ENCODE data around the gene PPP6R1.
A peak's percentile ranks its signal among the peaks of the same experiment; 100 is the strongest.

PPP6R1 gene

DNA sequence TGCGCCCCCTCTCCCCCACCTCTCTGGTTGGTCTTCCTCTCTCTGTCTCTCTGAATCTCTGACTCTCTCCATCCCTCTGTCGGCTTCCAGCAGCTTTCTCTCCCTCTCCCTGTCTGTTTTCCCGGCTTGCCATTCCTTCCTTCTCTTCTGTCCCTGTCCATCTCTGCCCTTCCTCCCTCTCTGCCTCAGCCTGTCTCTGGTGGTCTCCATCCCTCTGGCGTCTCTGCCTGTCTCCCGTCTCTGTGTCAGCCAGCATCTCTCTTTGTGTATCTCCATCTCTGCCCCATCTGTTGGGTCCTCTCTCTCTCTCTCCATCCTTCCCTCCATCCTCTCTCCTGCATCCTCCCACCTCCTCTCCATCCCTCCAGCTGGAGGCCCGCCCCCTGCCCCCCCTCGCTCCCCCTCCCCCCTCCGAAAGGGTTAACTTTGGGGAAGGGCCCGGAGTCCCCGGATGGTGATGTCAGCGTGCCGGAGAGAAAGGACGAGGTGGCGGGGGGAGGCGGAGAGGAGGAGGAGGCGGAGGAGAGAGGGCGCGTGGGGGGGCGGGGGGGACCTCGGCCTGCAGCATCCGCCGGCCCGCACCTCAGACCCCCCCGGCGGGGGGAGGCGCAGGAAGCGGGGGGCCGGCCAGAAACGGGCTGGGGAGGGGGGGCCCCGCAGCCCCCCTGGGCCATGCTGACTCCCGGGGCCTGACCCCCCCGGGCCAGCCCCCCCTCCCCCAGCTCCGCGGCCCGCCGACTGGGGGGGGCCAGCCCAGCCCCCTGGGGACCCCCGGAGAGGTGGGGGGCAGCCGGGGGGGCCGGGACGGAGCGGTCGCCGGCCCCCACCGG lies 24.9 kb upstream of the PPP6R1 start, which contains the start of gene BRSK1:
TSS of gene BRSK1 (plus strand) at position 450 of the 830 bp plus-strand sequence. CDS start 446 bp downstream, outside the sequence.
- peak; percentile 53 to 70 for DNase-seq

DNA sequence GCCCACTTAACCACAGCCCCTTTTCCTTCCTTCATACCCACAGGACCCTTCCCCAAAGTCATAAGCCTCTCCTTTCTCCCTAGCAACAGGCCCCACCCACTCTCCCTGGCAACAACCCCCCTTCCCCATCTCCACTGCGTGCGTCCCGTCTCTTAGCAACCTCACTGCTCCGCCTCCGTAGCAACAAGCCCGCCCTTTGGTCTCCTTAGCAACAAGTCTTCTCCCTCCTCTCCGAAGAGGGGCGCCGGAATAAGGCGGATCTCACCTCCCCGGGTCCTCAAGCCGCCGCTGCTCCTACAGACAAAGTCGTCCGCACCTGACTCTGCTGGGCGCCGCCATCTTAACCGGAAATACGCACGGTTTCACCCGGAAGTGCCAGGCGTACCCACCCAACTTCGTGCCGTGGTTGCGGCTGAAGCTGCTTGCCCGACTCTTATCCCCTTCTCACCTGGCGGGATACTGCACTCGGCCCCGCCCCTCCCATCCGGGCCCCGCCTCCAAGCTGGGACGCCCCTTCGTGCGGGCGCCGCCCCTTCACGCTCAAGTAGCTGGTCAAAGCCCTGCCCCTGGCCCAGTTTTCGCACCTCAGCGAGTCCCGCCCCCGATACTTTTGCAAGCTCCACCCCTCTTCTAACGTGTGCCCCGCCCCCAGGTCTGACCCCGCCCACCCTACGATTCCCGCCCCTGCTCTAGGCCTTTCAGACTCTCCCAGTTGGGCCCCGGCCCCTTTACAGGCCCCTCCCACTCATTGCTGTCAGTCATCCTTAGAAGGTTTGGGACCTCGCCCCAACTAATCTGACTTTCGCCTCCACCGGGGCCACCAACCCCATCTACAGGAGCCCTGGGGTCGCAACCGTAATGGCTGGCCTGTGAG lies 21.2 kb upstream of the PPP6R1 start, which contains the start of gene HSPBP1:
TSS of gene HSPBP1 (minus strand) at position 341 of the 874 bp plus-strand sequence. CDS start 502 bp downstream, outside the sequence.
- peak; percentile 98 for DNase-seq

DNA sequence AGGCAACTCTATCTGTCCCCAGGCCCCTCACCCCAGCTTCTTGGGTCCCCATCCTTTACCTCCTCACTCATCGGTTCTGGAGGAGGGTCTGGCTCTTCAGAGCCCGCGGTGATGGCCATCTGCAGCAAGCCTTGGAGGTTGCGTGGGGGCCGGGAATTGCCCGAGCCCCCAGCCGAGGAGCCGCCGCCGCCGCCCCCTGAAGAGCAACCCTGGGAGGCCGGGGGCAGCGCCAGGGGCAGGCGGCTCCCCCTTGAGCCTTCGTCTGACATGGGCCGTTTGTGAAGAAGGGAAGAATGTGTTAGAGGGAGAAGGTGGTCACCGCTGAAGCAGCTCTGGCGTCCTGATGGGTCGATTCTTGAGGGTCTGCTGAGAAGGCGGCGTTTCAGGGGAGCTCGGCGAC lies 20.5 kb upstream of the PPP6R1 start:
- DNase-seq: no peak

DNA sequence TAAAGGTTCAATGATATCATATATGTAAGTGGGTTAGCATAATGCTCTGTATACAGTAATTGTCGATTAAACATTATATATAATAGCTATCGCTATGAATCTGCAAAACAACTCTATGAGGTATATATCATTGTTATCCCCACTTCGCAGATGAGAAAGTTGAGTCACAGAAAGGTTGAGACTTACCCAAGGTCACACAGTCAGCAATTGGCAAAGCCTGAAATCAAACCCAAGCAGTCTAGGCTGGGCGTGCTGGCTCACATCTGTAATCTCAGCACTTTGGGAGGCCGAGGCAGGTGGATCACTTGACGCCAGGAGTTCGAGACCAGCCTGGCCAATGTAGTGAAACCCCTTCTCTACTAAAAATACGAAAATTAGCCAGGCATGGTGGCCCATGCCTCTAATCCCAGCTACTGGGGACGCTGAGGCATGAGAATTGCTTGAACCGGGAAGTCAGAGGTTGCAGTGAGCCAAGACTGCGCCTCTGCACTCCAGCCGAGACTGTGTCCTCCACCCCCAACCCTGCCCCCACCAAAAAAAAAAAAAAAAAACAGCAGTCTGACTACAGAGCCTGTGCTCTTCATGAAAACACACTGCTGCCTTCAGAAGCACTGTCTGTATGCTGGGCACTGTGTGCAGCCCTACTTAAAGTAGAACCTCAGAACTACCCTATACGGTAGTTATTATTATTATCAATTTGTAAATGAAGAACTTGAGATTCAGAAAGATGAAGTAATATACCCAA lies 19.7 kb upstream of the PPP6R1 start:
- no peak for DNase-seq

DNA sequence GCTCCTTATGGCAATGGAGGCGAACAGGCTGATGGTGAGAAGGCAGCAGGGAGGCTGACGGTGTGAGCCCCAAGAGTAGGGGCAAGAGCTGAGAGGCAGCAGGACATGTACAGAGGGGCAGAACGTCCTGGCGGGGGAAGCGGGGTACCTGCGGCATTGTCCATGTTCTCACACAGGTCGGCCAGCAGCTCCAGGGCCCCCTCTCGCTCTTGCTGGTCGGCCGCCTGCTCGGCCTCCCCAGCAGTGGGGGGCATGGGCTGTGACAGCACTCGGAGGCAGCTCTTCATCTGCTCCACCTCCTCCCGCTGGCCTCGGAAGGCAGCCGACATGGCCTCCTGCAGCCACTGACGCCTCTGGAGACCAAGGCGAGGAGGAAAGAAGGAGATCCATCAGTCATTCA lies 18.7 kb upstream of the PPP6R1 start:
- no peak for DNase-seq

DNA sequence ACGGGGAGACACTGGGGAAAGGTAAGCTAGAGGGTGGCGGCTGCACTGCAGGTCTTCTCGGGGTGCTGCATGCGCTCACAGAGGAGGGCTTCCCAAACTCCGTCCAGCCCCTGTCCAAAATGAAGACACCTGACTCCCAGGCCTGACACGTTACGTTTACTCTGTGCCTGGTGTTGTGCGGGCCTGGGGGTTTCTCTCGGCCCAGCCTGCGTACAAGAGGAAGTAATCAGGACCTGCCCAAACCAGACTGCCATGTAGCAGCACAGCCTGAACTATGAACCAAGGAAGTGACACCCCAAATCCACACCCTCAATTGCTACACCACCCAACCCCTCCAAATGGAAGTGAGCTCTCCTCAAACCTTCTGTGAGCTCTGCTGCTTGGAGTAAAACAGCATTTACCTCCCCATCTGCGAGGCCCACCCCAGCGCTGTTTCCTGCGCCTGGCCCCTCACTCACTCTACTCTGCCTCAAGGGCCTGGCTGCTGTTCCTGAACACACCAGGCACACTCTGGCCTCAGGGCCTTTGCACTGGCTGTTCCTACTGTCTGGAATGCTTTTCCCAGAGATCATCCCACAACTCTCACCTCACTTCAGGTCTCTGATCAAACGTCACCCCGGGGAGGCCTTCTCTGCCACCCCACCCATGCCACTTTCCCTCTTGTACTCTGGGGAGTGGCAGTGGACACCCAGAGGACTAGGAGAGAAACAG lies 18.1 kb upstream of the PPP6R1 start:
- DNase-seq: peak in 1 of 2 donors; percentile 39

DNA sequence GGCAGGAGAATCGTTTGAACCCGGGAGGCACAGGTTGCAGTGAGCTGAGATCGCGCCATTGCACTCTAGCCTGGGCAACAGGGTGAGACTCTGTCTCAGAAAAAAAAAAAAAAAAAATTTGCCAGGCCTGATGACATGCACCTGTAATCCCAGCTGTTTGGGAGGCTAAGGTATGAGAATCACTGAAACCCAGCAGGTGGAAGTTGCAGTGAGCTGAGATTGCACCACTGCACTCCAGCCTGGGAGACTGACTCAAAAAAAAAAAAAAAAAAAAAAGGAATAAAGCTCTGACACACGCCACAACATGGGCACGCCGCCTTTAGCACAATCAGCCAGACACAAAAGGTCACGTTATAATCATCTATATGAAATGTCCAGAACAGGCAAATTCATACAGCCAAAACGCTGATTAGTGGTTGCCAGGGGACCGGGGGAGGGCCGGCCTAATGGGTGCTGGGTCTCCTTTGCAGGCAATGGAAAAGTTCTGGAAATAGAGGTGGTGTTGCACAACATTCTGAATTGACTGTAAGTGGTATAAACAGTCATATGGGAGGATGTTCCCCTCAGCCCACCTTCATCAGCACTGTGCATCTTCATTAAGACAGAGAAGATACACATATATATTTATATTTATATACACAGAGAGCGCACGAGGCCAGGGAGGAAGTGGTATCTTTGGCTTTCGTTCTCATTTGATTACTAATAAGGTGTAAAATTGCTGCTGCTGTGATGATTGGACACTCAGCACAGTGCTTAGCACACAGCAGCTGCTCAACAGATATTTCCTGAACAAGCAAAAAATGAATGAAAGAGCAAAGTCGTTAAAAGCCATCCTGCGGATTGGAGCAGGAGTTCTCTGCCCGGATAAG lies 17.3 kb upstream of the PPP6R1 start:
- DNase-seq: peak in 1 of 2 donors; percentile 59

DNA sequence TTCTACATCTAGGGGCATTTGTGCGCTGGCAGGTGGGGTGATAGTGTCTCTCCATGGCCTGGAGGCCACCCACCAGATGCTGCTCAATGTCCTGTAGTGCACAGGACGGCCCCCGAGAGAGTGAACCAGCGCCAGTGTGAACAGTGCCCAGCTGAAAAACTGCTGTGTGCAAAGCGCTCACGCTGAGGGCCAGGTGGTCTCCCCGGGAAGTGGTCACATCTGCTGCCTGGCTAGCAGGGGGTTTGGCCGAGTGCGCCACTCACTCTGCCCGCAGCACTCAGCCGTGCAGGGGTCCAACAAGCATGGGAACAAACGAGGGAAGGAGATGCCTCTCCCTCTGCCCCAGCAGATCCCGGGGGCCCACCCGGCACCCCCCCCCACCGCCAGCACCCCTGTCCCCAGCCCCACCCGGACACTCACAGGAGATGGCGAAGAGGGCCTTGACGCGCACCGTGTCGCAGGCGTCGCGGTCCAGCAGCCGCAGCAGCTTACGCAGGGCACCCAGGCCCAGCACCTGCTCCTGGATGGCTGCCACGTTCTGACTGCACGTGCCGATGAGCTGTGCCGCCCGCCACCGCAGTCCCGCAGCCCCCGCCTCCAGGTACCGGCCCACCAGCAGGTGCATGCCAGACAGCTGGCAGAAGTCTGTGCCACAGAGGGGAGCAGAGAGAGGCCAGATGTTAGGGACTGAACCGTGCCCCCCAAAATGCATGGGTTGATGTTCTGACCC lies 15.3 kb upstream of the PPP6R1 start:
- no peak for DNase-seq

DNA sequence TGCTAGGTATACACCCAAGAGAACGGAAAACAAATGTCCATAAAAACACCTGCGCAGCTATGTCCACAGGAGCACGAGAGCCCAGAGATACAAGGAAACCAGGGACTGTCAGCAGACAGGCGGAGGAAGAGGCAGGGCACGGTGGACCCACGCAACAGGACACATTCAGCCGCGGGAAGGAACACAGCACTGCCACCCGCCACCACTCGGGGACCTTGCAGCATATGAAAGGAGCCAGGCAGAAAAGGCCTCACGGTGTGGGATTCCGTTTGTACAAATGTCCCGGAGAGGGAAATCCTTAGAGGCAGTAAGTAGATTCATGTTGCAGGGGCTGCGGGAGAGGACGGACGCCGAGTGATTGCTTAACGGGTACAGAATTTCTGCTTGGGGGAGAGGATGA lies 13.3 kb upstream of the PPP6R1 start:
- no peak for DNase-seq

DNA sequence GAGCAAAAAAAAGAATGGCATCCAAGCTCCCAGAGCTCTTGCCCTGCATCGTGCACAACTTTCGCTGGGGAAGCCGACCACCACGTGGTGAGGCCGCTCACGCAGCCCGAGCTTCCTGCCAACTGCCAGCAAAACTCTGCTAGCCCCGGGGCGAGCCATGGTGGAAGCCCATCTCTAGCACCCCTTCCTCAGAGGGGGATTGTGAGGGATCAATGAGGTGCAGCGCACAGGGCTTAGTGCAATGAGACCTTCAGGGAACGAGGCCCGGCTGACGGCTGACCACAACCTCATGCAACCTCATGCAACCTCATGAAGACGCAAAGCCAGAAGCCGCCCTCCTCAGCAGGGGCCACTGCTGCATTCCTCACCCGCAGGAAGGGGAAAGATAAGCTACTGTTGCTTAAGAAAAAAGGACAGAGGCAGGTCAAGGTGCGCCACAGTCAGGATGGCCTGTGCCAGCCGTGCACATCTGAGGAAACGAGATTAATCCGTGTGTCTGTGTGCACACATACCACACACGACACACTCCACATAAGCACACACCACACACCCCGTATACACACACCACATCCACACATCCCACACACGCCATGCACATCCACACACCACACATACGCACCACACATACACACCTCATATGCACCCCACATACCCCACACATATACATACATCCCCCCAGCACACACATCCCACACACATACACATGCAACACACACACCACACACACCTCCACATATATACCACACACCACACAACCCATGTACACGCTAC lies 11.5 kb upstream of the PPP6R1 start:
- no peak for DNase-seq

DNA sequence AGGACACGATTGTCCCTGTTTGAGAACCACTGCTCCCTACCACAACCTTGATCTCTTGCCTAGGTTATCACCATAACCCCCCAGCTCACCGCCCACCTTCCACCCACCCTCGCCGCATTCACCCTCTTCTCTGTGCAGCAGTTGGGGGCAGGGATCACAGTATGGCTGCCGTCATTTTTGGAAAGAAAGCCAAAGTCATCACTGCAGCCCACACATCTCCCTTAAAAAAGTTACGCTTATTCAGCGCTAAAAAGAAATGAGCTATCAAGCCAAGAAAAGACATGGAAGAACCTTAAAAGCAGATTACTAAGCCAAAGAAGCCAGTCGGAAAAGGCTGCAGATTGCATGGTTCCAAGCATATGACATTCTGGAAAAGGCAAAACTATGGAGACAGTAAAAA lies 10.5 kb upstream of the PPP6R1 start:
- no peak for DNase-seq

DNA sequence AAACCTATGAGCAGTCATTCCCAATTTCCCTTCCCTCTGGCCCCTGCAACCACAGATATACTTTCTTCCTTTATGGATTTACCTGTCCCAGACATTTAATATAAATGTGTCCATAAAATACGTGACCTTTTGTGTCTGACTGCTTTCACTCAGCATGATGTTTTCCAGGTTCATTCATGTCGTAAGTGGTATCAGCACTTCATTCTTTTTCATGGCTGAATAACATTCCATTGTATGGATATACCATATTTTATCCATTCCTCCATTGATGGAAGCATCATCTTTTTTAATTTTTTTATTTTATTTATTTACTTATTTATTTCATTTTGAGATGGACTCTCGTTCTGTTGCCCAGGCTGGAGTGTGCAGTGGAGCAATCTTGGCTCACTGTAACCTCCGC lies 8.0 kb upstream of the PPP6R1 start:
- DNase-seq: no peak

DNA sequence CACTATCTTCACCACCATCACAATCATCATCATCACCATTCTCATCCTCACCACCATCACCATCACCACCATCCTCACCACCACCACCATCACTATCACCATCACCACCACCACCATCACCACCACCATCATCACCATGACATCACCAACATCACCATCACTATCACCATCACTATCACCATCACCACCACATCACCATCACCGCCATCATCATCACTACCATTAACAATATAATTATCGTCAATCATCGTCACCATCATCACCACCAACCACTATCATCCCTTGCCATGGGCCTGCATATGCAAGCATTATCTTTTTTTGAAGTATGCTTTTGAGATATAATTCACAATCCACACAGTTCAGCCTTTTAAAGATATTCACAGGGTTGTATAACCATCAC lies 7.6 kb upstream of the PPP6R1 start:
- no peak for DNase-seq

DNA sequence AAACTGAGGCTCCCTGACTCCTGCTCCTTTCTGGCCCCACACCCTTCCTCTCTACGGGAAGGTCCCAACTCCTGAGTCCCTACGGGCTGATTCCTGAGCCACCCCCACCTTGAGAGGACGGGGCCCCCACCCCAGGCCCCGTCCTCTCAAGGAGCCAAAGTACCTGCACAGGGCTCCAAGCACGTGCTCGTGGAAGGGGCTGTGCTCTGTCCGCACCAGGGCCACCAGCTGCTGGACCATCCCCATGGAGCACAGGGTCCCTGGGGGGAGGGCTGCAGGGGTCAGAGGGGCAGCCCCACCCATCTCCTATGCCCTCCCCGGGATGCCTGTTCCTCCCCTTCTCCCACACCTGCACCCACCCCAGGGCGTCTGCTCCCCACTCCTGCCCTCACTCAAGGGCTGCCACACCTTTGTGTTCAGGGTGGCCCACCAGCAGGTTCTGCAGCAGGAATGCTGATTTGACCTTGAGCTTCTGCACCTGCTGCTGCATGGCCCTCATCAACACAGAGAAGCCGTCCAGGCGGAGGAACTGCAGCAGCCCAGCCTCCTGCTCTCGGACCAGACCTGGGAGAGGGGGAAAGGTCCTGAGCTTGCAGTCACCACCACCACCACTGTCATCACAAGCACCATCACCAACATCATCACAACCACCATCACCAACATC lies 7.0 kb upstream of the PPP6R1 start:
- no peak for DNase-seq

DNA sequence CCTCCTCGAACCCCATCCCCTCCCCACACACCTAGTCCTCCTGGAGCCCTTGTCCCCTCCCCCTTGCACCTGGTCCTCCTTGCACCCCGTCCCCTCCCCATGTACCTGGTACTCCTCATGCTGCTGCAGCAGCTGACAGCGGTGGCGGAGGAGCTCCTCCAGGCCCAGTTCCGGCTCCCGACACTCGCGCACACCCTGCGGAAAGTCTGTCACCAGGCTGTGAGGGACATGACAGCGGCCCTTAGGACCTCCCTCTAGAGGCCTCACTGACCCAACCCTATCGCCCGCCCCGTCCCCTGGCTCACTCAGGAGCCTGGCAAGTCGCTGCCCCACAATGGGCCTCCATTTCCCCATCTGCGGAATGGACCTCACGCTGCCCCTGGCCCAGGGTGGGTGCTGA lies 6.4 kb upstream of the PPP6R1 start:
- no peak for DNase-seq

DNA sequence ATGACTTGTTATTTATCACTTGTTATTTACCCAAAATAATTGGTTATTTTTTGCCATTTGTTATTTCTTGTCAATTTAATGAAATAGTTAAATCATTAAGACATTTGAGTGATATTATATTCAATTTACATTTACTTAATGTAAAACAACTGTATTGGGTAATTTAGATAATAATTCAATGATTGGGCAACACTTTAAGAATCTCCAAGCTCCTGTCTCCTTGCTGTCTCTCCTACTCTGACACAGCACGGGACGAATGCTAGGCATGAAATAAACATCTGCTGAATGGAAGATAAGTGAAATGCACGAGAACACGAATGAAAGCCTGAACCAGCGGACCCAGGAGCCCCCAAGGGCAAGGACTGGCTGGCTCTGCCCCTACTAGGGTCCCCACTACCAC lies 5.7 kb upstream of the PPP6R1 start:
- DNase-seq: no peak

DNA sequence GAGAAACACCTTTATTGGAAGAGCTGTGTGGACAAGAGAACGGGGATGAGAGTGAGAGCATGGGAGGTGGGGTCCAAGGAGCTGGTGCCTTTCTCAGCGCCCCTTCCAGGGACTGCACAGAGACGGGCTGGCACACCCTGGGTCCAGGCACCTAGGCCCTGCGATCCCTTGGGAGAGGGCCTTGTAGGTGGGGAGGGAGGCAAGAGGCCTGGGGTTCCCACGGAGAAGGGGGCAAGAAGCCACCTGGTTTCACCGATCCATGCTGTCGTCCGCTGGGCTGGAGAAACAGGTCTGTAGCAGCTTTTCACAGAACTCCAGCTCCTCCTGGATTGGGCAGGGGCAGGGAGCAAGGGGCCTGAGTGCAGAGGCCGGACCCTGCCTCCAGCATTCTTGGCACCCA lies 3.5 kb upstream of the PPP6R1 start:
- no peak for DNase-seq

DNA sequence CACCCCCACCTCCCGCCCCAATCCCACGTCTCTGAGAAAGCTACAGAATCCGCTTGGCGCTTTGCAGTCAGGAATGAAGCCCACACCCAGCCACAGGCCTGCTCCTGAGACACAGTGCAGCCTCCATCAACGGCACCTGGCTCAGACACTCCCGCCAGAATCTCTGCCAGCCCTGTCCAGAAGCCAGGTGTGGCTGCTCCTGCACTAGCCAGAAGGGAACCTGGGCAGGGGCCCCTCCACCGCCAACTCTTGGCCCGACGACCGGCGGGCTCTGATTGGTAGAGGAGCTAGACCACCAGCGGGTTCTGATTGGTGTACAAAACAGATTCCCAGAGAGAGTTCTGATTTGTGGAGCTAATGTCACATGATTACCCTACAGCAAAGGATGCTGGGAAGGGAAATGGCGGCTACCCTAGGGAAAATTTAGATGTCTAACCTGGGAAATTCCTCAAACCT lies 2.9 kb upstream of the PPP6R1 start:
- no peak for DNase-seq

DNA sequence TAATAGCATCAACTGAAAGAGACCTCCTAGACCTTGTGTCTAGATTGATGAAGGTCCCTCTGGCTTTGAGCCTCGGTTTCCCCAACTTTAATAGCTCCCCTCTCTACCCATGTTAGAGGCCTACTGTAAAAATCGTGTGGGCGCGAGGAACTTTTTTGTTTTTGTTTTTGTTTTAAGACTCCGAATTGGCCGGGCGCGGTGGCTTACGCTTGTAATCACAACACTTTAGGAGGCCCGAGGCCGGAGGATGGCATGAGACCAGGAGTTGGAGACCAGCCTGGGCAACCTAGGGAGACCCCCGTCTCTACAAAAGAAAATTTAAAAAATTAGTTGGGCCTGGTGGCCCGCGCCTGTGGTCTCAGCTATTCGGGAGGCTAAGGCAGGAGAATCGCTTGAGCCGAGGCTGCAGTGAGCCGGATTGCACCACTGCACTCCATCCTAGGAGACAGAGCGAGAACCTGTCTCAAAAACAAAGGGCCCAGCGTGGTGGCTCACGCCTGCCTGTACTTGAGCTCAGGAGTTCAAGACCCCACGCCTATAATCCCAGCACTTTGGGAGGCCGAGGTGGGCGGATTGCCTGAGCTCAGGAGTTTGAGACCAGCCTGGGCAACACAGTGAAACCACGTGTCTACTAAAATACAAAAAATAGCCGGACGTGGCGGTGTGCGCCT lies 858 bp upstream of the PPP6R1 start:
- no peak for DNase-seq
